ENCODE data around the gene HSBP1L1.

DNA sequence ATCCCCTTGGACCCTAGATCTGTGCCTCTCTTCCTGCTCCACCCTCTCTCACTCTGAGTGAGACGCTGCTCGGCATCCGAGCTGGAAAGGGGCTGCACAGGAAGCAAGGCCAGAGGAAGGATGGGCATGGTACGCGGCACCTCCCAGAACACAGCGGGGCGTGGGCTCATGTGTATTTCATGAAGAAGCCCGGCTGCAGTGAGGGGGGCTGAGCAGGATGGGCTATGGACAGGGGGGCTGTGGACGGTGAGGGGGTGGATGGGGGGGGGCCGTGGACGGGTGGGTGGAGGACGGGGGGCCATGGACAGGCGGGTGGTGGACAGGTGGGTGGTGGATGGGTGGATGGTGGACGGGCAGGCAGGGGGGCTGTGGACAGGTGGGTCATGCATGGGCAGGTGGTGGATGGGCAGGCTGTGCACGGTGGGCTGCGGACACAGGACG, 41.5 kb upstream of the HSBP1L1 start:
- TF ChIP-seq POLR2AphosphoS2 (conservative IDR thresholded peaks at IDR 0.05; ENCODE audit: low read length) (no peak), POLR2A (IDR thresholded peaks at IDR 0.05; ENCODE audit: low read length) (no peak), RAD21 (conservative IDR thresholded peaks at IDR 0.05 in 1 of 2, IDR thresholded peaks at IDR 0.05 in 1 of 2) (no peak), HDAC2 (IDR thresholded peaks at IDR 0.05) (no peak), MAZ (IDR thresholded peaks at IDR 0.05; ENCODE audit: borderline replicate concordance, low read depth, low read length) (no peak)
- TF ChIP-seq, protein P1, sequence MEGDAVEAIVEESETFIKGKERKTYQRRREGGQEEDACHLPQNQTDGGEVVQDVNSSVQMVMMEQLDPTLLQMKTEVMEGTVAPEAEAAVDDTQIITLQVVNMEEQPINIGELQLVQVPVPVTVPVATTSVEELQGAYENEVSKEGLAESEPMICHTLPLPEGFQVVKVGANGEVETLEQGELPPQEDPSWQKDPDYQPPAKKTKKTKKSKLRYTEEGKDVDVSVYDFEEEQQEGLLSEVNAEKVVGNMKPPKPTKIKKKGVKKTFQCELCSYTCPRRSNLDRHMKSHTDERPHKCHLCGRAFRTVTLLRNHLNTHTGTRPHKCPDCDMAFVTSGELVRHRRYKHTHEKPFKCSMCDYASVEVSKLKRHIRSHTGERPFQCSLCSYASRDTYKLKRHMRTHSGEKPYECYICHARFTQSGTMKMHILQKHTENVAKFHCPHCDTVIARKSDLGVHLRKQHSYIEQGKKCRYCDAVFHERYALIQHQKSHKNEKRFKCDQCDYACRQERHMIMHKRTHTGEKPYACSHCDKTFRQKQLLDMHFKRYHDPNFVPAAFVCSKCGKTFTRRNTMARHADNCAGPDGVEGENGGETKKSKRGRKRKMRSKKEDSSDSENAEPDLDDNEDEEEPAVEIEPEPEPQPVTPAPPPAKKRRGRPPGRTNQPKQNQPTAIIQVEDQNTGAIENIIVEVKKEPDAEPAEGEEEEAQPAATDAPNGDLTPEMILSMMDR (IDR thresholded peaks at IDR 0.05) = no peak
- TF ChIP-seq, protein P2, sequence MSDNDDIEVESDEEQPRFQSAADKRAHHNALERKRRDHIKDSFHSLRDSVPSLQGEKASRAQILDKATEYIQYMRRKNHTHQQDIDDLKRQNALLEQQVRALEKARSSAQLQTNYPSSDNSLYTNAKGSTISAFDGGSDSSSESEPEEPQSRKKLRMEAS (IDR thresholded peaks at IDR 0.05) = no peak

All from A549 (cell line).